DMS153 (cell line): ENCODE results near the gene FIGN.
A peak's percentile ranks its signal among the peaks of the same experiment; 100 is the strongest.

Experiments
- DNase-seq: peaks from one replicate; lab custom pipeline; 2025; lab: John Stamatoyannopoulos, UW

Gene FIGN

DNA sequence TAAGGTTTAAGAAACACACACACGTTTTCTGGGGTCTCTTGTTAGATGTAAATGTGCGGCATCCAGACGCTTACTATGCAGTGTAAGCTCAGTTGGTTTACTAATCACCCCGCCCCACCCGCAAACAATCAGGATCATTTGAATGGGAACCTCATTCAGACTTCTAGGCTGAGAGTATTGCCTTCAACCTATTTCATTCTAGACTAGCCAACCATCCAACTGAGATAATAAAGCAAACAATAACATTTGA, 1.3 kb upstream of the FIGN start:
- no peak for DNase-seq

DNA sequence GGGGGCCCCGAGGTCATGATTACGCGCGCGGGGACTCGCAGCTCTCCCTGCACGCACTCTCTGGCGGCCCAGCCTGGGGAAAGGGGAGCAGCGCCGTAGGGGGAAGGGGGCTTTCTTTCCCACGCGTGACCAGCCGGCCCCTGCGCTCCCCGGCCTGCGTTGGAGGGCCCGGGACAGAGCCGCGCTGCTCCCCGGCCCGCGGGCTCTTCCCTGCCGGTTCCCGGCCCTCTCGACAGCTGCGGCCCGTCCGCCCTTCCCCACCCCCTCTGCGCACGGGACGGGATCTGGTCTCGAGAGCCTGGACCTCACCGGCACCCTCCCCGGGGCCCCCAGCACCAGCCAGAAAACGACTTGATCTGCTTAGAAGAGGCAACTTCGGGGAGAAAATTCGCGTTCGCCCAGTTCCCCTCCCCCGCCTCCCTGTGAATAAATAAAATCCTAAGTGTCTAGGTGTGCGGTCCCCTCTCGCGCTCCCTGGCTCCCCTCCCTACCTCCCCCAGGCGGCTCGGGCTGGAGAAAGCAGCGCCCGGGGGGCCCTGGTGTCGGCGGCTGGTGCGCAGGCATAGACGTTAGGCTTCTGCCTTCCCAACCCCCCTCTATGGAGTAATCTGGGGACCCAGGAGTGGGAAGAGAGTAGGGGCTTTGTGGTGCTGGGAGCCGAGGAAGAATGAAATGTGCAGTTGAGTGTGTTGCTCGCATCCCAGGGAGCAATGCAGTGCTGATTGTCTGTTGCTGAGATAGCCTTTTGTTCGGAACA, 803 bp upstream of the FIGN start:
- DNase-seq, result peak; percentile 35

DNA sequence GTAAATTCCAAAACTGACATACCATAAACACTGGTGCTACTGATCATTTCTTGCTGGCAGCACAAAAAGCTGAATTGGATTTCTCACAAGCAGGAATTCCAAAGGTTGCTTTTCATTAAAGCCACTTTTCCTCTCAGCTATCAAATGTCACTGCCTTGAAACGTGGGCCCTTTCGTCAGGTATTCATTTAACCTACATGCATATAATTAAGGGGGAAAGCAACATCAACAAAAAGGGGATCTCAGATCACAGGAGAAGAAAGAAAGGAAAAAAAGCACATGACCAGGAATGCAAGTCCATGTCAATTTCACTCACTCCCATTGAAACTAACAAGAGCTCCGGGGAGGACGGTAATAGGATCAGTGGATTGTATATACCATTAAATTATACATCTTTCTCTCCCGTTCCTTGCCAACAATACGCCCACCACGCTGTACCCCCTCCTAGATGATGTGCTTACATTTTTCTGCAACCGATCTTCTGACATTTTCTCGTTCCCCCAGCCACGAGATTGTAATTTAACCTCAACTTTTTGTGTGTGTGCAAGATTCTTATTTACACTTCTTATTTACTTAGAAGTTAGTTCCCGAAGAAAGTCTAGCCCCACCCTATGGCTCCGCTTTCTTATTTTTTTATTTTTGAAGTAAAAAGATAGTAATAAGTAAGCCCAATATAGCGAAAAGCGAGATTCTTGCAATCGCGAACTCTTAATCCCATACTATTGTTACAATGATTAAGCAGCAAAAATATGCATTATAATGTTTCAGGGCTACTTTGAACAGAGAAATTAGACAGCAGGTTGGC, 725 bp downstream of the FIGN start:
- DNase-seq, result no peak

DNA sequence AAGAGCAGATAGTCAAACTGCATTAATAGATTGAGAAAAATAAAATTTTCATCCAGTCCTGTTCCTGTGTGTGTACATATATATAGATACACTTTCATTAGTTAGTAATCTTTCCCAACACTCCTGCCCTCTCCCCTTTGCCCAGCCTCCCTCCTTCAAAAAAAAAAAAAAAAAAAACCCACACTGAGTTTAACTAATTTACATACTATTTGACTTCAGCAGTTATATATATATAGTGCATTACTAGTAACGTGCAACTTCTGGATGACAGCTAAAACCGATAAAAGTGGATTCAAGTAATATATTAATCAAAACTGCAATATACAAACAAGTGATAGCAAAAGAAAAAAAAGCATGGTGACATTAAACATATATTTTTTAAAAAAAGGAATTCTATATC, 1.4 kb downstream of the FIGN start:
- no peak for DNase-seq

DNA sequence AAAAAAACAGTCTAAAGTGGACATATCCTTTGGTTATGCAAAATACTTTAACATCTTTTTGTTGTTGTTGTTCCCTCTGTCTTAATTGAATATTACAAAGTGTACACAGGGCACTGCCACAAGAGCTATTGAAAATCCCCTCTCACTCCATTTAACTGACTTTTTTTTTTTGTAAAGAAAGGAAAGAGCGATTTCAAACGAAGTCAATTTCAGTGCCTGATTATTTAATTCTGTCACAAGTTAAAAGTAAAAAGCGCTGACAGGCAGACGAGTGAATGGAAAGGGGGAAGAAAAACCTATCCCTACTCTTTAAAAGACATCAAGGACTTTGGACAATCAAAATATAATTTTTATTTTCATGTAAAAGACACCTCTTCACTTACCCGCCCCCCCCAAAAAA, 1.9 kb downstream of the FIGN start:
- DNase-seq, result no peak

DNA sequence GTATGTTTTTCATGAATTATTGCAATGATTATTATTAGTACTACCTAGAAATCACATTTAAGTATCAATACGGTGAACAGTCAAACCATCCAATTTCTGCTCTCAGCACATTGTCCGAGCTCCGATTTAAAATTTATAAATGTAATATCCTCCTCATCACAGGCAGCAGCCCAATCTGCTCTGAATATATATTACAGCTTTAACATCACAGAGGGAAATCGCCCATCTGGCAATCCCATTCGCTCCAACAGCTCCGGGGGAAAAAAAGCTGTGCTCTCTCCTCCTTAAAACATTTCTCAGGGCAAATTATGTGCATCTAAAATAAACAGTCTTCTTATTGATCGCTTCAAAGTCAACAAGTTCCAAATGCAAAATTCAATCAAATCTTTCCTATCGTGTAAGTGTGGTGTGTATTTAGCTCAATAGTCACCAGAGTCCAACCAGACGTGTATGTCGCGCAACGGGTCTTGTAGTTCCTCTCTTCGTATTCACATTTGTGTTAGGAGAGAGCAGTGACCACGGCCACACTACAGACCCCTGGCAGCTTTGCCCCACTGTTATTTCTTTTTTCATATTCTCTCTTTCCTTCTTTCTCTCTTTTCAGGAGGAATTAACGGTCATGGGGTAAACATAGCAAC, 2.4 kb downstream of the FIGN start:
- no peak for DNase-seq

DNA sequence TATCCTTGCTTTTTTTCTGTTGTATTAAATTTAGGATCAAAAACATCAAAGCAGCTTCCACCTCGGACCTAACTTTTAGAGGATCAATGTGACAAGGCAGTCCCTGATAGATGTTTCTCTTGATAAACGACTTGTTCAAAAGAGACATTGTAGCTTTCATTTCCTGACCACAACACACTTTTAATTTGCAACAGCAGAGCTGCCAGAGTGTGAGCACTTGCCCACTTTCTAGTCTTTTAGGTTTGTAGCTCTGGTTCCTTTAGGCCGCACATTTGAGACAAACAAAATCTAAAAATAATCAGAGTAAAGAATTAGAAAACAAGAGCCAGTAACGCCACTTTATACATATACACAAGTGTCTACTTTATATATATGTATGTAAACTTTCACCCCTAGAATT, 3.1 kb downstream of the FIGN start:
- no peak for DNase-seq

DNA sequence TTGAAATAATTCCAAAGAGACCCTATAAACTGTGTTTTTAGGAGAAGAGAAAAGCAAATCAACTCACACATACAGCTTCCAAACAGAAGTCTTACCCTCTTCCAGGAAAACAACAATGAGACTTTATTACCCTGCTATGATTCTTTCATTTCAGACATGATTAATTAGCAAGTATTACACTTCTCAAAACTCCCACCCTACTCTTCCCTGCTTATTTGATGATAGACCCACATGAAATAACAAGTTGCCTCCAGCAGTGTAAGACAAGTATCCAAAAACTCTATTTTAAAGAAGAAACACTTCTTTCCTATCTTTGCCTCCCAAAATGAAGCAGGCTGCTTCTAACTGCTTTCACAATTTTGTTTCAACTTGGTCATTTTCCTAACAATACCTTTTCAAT, 4.1 kb downstream of the FIGN start:
- no peak for DNase-seq

DNA sequence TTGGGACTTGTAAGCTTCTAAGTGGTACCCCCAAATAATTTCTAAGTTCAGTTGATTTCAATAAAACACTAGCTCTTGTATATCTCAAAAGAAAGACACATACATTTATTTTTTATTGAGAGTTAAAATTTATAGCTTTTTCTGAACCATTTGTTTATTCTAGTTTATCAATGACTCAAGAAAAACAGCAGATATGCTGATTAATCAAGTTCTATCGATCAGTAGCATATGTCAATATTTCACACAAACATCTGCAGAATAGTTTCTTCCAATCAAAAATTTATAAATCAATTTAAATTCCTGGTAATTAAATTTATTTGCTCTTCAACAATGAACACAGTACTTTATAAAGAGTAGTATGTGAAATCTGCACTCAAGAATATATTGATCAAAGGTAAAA, 5.3 kb downstream of the FIGN start:
- DNase-seq, result no peak

DNA sequence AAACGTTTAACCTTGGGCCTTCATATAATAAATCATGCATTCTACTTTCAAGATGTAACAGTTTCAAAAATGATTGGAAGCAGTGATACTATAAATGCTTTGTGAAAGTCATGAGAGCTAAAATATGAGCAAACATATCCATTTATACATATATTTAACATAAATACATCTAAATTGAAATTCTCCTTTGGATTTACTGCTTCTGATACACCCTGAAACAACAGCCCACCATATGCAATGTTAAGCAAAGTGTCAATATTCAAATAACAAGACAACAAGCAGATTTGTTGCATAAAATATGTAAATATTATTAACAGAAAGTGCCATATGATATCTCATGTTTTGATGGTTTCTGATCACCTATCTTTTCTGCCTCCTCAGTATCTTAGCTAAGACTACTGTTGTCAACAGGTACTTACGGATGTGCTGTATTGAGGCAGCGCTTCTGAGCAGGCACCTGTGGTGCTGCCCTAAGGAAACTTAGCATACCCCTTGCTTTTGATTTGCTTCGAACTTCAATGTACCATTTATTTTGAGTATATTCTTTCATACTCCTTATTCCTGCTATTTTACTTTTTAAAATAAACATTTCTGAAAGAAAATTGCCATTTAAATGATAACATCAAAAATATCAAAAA, 6.1 kb downstream of the FIGN start:
- no peak for DNase-seq

DNA sequence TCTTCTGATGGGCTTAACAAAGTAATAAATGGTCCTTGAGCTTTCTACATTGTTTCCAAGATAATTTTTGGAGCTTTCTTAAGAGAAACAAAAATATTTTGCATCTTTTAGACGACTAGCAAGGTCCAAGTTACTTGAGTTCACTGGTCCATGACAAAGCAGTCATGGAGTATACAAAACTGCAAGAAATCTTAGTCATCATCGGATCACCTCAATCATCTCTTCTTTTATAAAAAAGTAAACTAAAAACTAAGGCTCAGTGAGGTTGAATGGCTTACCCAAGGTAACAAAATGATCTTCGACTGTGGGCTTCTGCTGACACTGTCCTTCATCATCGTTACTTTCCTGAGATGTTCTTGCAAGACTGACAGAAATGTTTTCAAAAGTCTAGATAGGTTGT, 11.9 kb downstream of the FIGN start:
- DNase-seq, result no peak

DNA sequence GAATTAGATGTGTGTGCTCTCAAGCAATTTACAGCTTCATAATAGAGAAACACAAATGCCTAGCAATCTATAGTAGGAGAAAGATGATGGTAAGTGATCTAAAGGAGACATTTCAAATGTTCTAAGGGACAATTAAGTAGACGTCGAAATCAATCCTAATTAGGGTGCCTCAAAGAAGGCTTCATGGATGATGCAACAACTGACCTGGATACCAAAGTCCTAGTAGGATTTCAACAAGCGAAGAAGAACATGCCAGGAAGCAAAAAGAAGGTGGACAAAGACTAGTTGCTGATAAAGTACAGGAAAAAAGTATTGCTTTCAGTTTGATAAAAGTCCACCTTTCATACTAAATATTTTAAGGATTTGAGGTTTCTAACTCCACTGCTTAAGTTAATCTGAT, 12.5 kb downstream of the FIGN start:
- DNase-seq, result no peak

DNA sequence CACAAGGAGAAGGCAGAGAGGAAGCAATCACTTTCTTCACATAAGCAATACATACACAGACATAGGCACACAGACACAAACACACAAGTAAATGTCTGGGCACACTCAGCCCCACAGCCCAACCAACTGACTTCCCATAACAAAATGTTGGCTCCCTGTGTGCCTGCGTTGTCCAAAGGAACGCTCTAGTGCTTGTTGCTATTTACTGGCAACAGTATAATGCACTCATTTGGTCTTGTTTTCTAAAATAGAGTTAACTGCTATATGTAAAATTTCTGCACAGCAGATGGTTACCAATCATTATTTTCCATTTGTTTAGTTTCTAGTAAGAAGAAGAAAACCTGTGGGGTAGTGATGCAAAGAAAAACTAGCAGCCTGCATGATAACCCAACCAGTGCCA, 16.5 kb downstream of the FIGN start:
- no peak for DNase-seq

DNA sequence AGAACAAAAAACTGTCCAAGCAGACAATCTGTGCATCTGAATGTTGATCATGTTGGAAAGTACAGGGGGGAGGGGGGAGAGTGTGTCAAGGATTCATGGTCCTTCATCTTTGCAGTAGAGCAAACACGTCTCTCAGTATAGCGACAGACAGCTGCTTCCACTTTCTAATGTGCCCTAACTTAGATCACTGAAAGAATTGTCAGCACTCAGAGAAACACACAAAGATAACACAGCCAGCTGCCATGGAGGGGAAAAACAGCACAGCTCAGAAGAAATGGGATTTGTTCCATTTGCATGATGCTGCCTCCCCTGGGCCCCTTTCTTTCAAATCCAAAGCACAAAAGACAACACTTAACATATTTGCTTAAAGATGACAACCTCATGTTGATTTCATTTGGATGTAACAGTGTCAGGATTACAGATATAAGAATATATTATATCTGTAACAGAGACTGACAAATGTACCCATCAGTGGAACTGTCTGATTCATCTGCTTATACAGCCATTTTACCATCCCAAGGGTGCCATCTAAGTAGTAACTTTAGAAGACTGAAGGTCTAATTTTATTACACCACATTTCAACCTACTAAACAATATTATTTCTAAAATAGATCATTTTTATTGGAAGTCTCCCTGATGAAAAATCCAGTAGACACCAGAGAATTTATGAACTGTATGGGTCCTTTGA, 17.7 kb downstream of the FIGN start:
- DNase-seq, result peak; percentile 29

DNA sequence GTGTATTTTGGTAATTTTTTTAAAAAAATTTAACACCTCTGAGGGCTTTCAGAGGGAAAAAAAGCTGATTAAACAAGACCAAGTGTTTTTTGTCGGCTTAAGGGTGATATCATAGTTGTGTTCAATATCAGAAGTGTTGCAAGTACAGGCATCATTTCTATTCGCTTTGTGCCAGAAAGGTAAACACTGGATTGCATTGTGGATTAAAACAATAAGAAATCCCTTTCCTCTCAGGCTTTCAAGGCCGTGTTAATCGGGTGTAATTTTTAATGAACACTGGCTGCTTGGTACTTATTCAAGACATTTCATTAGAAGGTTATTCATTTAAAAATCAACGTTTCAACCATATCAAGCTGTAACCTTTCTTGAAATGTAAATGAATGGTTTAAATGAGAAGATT, 18.3 kb downstream of the FIGN start:
- DNase-seq, result no peak

DNA sequence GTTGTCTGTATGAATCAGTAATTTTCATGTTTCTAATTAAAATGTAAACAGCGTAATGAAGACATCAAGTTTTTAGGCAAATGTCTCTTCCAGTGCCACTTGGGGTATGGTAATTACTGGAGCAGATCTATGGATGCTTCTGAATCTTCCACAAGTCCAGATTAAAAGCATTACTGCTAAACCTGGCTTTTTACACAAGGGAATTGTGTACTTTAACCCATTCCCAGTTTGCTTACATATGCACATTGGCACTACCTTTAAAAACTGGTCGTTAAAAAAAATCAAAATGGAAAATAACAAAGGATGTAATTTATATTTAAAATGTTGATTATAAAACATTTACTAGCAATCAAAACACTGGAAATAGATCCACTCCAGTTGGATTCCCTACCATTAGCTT, 19.7 kb downstream of the FIGN start:
- no peak for DNase-seq

DNA sequence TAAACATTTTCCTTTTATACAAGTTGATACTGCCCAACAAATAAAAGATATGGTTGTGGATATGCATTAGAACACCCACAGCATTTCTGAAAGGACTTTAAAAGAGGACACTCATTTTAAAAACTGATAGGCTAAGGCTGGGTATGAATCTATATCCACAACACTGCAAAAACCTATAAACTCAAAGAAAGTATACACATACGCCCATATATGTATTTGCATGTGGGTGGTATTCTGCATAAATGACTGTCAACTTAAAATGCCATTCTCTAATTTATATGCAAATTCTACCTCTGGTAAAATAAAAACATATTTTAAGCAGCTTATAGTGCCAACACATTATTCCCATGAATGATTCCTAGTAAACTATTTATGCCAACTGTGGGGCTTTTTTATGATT, 20.1 kb downstream of the FIGN start:
- DNase-seq, result no peak

DNA sequence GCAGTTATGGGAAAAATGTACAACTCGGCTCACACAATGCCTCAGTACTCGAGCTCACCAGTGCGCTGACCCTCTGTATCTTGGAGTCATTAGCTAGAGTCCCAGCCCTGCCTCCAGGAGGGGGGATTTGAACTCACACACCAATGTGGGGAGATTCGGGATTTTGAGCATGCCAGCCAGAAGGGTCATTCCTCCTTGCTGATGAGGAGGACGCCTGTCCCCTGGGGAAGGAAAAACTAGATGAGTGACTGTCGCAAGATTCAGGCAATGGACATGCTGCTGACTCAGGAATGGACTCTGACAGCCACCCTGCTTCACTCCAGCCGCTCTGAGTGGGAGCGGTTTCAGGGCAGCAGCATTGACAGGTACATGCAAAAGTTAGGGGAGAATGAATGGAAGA, 20.6 kb downstream of the FIGN start:
- DNase-seq, result no peak

DNA sequence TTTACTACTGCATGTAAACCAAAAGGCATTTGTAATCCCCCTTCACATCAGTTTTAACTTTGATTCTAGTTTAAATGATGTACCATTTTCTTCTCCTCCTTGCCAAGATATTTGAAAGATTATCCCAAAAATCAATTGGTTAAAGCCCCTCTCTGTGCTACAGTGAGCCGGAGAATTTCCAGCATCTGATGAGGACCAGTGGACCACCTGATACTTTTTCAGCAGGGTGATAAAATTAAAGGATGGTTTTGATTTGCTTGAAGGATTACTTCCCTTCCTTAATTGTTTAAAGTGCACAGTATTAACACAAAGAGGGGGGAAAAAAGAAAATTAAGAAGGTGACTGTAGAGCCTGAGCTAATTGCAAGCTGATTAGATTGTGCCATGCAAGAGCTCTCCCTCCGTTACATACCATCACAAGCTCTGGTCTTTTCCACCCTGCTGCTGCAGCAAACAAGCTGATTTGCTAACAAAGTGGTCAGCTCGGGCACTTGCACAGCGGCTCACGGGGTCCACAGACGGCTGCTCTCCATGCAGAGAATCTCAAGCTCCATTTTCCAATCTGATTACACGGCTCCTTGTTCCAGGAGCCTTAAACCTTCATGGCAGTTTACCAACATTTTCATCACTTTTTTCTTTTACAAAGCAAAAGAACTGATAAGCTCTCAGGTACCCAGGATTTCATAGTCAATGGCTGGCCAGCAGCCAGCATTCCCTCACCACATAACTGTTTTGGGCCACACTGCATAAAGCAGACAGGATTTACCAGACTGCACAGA, 22.1 kb downstream of the FIGN start:
- no peak for DNase-seq

DNA sequence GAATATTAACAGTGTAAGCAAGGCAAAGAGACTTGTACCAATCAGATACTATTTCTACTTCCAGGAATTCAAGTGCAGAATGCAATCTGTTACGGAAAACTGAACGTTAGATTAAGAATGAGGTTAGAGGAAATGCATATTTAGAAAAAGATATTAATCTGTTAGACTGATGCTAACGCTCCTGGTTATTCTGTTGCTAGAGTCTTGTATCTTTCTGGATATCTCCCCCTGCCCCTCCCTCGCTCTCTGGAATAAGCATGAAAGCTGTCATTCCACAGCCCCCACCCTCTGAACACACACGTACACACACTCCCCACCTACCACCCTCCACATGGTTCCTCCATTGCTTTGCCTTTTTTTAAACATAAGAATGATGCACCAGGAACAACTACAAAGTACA, 24.1 kb downstream of the FIGN start:
- no peak for DNase-seq

DNA sequence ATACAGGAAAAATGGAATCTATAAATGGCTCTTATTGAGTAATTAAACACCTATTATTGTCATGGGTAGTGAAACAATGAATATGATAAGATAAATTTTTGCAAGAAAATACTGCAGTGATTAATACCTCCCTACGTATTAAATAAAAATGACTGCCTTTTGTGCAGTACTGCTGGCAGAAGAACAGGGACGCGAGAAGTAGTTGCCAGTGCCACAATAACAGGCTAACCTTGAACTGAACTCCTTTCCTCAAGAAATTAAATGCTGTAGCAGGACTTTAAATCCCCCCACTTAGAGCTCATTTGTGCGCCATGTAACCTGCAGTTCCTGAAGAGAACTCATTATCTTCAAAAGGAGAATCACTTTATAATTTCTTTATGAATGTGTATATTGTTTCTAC, 24.6 kb downstream of the FIGN start:
- no peak for DNase-seq

DNA sequence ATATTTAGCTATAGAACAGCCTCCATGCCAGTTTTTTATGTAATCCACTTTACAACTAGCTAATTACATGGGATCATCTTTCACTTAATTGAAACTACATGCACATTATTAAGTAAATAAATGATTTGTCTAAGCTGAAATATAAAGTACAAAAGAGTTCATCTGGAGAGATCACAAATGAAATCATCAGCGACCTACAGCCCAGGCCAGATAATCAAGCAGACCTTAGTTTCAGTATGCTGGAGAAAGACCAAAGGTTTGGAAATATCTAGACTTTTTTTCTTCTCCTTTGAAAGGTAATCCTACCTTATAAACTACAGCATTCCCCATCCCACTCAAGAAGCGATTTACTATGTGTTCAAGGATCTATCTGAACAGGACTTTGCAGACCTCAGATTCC, 26.5 kb downstream of the FIGN start:
- no peak for DNase-seq
